Activated naive CD8-positive, alpha-beta T cell treated with anti-CD3 and anti-CD28 coated beads, Interleukin-2, amount 10 ng/mL, durations not matched to agents 7 days and 5 days (primary cell): ENCODE measurements around the gene YIPF2. TPM values are rescaled to one million over a fixed set of nuclear protein-coding genes. Genes with fewer than 3 reads are reported as not detected.

Experiments used
- ATAC-seq: fragments of 150-1000 bp; cut with Tn5 transposase; one replicate; pipeline ENCODE4 v1.10.0; 2021; ENCODE audit warnings: low read depth, moderate library complexity
- POLR2A ChIA-PET: fragments of 350-600 bp; sonication (Branson Sonifier 250); formaldehyde crosslinking; loops from one replicate; lab custom pipeline; 2021; ENCODE audit warnings: antibody characterized with exemption; lab: Charles Lee
- DNase-seq: peaks from one replicate; pipeline ENCODE4 v3.0.0; 2021
- H3K27ac Mint-ChIP-seq: one replicate; pipeline ENCODE4 v1.8.0; 2022; ENCODE audit warnings: mild to moderate bottlenecking, mixed read lengths
- H3K27me3 Mint-ChIP-seq: one replicate; pipeline ENCODE4 v1.8.0; 2022; ENCODE audit warnings: mild to moderate bottlenecking, moderate library complexity, mixed read lengths
- H3K36me3 Mint-ChIP-seq: one replicate; pipeline ENCODE4 v1.8.0; 2021; ENCODE audit warnings: mild to moderate bottlenecking, mixed read lengths
- H3K4me1 Mint-ChIP-seq: one replicate; pipeline ENCODE4 v1.8.0; 2021; ENCODE audit warnings: mixed read lengths
- H3K4me3 Mint-ChIP-seq: one replicate; pipeline ENCODE4 v1.8.0; 2022; ENCODE audit warnings: mild to moderate bottlenecking, moderate library complexity, mixed read lengths
- H3K9me3 Mint-ChIP-seq: one replicate; pipeline ENCODE4 v1.8.0; 2021; ENCODE audit warnings: mixed read lengths
- total RNA-seq, 2 experiments: library from RNA; stranded (reverse); gene quantifications; one replicate each; pipeline ENCODE4 v1.2.3, GENCODE V29; 2021

The YIPF2 gene
- total RNA-seq, 2 experiments from 2014 or later, result 21.7 to 24.7 TPM

- POLR2A ChIA-PET, result no interaction called here
Measured at GRCh38 chr19:10915130-10916091, 13.0 kb downstream of the YIPF2 start.

DNA sequence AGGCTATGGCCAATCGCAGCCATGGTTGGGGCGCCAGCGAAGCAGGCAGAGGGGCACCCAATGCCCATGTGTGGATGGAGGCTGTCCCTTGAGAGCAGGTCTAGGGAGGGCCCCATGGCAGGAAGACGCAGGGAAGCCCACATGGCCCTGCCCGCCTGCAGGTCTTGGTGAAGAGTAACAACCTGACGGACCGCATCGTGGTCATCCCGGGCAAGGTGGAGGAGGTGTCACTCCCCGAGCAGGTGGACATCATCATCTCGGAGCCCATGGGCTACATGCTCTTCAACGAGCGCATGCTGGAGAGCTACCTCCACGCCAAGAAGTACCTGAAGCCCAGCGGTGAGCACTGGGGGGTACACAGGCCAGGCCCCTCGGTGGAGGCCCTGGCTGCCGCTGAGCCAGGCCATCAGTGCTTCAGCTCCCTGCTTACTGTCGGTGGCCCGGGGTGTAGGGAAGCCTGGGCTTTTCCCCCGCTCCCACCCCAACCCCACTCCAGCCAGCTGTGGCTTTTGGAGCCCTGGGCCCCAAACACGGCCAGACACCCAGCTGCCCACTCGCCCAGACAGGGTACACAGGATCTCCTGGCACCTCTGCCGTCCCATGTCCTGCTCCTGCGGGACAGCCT, 14.6 kb downstream of the YIPF2 start:
- Mint-ChIP-seq H3K27ac (no peak overlapping the region), H3K36me3 (peaks cover 2% of the 10 kb centered on the region), H3K27me3 (no peaks in the 10 kb centered on the region), H3K9me3 (no peaks in the 10 kb centered on the region), H3K4me3 (no peak overlapping the region), H3K4me1 (no peaks in the 10 kb centered on the region)
- POLR2A ChIA-PET, result no interaction called here
- no peak for DNase-seq
- no peak for ATAC-seq

More at GRCh38 chr19:10915130-10916091, 13.0 kb downstream of the YIPF2 start:
- peaks cover 2% of the 10 kb centered on the region for H3K36me3 Mint-ChIP-seq
- no peaks in the 10 kb centered on the region for H3K27me3 Mint-ChIP-seq
- no peaks in the 10 kb centered on the region for H3K4me1 Mint-ChIP-seq
- no peak for ATAC-seq
- no peaks in the 10 kb centered on the region for H3K9me3 Mint-ChIP-seq
- DNase-seq, result no peak
- no peak overlapping the region for H3K27ac Mint-ChIP-seq
- H3K4me3 Mint-ChIP-seq, result no peak overlapping the region

GRCh38 chr19:10912619-10913018, 15.8 kb downstream of the YIPF2 start:
- POLR2A ChIA-PET, result interaction anchor here (0.5 to 0.7 kb wide), 2 partner anchors 26 to 354 kb away, joined by 3 to 5 read pairs; no protein-coding TSS in a partner anchor
- peaks cover 3% of the 10 kb centered on the region for H3K36me3 Mint-ChIP-seq
- ATAC-seq, result no peak
- no peaks in the 10 kb centered on the region for H3K27me3 Mint-ChIP-seq
- no peaks in the 10 kb centered on the region for H3K9me3 Mint-ChIP-seq
- H3K4me1 Mint-ChIP-seq, result no peaks in the 10 kb centered on the region
- no peak overlapping the region for H3K27ac Mint-ChIP-seq
- H3K4me3 Mint-ChIP-seq, result no peak overlapping the region
- DNase-seq, result no peak

DNA sequence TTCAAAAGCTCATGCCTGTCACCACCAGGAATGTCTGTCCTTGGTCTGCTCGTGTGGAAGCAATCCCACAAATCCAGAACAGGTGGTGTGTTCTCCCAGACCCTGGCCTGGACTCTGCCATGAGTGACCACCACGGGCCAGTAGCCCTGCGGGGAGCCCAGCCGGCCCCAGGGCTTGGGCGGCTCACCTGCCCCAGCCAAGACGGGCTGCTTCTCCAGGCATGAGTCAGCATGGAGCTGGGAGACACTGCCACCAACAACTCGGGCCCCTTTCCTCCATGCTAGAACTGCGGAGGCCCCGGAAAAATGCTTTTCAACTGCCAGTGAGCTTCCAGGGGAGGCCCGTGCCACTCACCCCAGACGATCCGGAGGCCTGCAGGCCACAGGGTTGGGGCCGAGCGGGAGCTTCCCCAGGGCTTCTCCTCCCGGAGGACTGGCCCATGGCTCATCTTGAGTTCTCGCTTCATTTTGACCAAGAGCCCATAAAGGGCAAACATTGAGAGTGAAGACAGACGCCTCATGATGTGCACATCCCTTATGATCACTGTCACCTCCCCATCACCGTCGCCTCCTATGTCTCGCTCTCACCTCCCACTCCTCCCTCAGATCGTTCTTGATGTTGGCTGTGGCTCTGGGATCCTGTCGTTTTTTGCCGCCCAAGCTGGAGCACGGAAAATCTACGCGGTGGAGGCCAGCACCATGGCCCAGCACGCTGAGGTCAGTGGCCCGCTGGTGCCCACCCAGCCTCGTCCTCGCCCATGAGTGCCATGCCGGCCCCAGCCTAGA, 16.7 kb downstream of the YIPF2 start:
- POLR2A ChIA-PET, result interaction anchor here (0.5 kb wide), 1 partner anchor 72 kb away, joined by 3 read pairs; no protein-coding TSS in a partner anchor
- DNase-seq (no peak), ATAC-seq (no peak)
- peaks cover 3% of the 10 kb centered on the region for H3K36me3 Mint-ChIP-seq
- no peaks in the 10 kb centered on the region for H3K9me3 Mint-ChIP-seq
- no peak overlapping the region for H3K4me3 Mint-ChIP-seq
- H3K4me1 Mint-ChIP-seq, result no peaks in the 10 kb centered on the region
- H3K27ac Mint-ChIP-seq, result no peak overlapping the region
- H3K27me3 Mint-ChIP-seq, result no peaks in the 10 kb centered on the region

DNA sequence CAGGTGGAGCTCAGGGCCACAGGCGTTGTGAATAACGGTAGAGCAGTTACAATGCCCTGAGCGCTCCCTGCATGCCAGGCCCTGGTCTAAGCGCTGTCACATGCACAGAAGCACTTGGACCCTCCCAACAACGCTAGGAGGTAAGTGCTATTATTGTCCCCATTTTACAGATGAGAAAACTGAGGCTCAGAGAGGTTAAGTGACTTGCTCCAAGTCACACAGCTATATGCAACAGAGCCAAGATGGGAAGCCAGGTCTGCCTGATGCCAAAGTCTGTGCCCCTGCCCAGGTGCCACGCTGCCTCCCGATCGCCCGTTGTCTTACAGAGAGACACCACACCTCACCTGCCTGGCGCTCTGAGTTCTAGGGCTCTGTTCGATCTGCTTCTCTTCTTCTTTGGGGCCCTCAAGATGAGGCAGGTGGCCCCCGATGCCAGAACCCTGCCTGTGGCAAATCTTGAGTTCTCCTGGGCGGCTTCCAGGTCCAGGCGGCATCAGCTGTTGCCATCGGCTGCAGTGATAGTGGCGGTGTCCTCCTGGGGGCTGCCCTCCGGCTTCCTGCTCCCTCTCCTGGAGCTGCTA, 20.0 kb downstream of the YIPF2 start:
- Mint-ChIP-seq H3K4me3 (no peak overlapping the region), H3K4me1 (no peaks in the 10 kb centered on the region), H3K27ac (no peak overlapping the region), H3K9me3 (no peaks in the 10 kb centered on the region), H3K27me3 (no peaks in the 10 kb centered on the region), H3K36me3 (peaks cover 5% of the 10 kb centered on the region)
- DNase-seq, result no peak
- POLR2A ChIA-PET, result no interaction called here
- ATAC-seq, result no peak

DNA sequence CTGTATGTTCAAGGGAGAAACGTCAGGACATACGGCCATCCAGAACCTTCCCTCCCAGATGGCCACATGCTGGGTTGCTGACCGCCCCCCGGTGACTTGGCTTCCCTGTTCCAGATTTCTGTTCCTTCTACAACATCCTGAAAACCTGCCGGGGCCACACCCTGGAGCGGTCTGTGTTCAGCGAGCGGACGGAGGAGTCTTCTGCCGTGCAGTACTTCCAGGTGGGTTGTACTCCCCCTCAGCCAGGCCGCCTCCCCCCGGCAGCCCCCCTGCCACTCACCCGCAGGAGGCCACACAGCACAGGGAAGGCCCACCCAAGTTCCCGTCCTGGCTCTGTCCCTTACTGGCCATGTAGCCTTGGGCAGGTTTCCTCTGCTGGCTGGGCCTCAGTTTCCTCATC, 20.5 kb downstream of the YIPF2 start:
- Mint-ChIP-seq H3K9me3 (peaks cover 2% of the 10 kb centered on the region), H3K27ac (no peak overlapping the region), H3K36me3 (peaks cover 9% of the 10 kb centered on the region), H3K4me3 (no peak overlapping the region), H3K27me3 (no peaks in the 10 kb centered on the region), H3K4me1 (no peaks in the 10 kb centered on the region)
- no peak for ATAC-seq
- POLR2A ChIA-PET, result interaction anchor here (0.6 kb wide), 1 partner anchor 258 kb away, joined by 3 read pairs; no protein-coding TSS in a partner anchor
- no peak for DNase-seq

DNA sequence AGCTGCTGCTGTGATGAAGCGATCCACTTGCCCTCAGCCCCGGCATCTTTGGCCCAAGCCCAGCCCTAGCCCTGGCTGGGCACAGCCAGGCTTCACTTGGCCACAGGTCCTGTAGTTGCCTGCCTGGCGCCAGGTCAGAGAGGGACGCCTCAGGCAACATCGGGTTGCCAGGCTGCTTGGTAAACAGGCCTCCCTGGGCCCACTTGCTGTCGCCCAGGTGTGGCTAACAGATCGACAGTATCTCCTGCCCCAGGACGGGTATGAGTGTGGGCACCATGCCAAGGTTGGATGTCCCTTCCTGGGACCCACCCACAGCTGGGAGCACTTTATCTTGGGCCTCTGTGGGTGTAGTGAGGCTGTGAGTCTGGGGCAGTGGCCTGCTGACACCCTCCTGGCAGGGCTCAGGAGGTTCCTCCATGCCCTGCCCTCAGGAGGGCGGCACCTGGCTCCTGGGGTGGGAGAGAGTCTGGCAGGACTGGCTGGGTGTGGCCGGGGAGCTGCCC, 29.2 kb downstream of the YIPF2 start:
- no peaks in the 10 kb centered on the region for H3K27me3 Mint-ChIP-seq
- no peak overlapping the region for H3K4me3 Mint-ChIP-seq
- H3K27ac Mint-ChIP-seq, result no peak overlapping the region
- DNase-seq, result no peak
- peaks cover 4% of the 10 kb centered on the region for H3K4me1 Mint-ChIP-seq
- H3K36me3 Mint-ChIP-seq, result peaks cover 8% of the 10 kb centered on the region
- POLR2A ChIA-PET, result interaction anchor here (0.6 to 0.7 kb wide), 2 partner anchors 51 to 403 kb away, joined by 3 to 5 read pairs; no protein-coding TSS in a partner anchor
- peaks cover 4% of the 10 kb centered on the region for H3K9me3 Mint-ChIP-seq
- ATAC-seq, result no peak

GRCh38 chr19:10898633-10899032, 29.8 kb downstream of the YIPF2 start:
- Mint-ChIP-seq H3K4me3 (no peak overlapping the region), H3K4me1 (peaks cover 4% of the 10 kb centered on the region), H3K9me3 (peaks cover 4% of the 10 kb centered on the region), H3K27me3 (no peaks in the 10 kb centered on the region), H3K36me3 (peaks cover 5% of the 10 kb centered on the region), H3K27ac (no peak overlapping the region)
- no peak for DNase-seq
- POLR2A ChIA-PET, result interaction anchor here (0.6 to 0.7 kb wide), 2 partner anchors 22 to 403 kb away, joined by 3 to 5 read pairs; no protein-coding TSS in a partner anchor
- no peak for ATAC-seq

GRCh38 chr19:10896851-10897526, 31.4 kb downstream of the YIPF2 start:
- ATAC-seq, result peak; percentile 87
- POLR2A ChIA-PET, result no interaction called here
- no peak overlapping the region for H3K4me3 Mint-ChIP-seq
- H3K36me3 Mint-ChIP-seq, result no peaks in the 10 kb centered on the region
- no peaks in the 10 kb centered on the region for H3K27me3 Mint-ChIP-seq
- H3K9me3 Mint-ChIP-seq, result no peaks in the 10 kb centered on the region
- H3K27ac Mint-ChIP-seq, result peak overlapping the region; percentile 46
- peaks cover 4% of the 10 kb centered on the region for H3K4me1 Mint-ChIP-seq
- DNase-seq, result no peak

- H3K4me3 Mint-ChIP-seq, result no peak overlapping the region
- no peak for DNase-seq
- H3K27me3 Mint-ChIP-seq, result no peaks in the 10 kb centered on the region
- POLR2A ChIA-PET, result no interaction called here
- H3K27ac Mint-ChIP-seq, result no peak overlapping the region
- H3K9me3 Mint-ChIP-seq, result no peaks in the 10 kb centered on the region
- H3K36me3 Mint-ChIP-seq, result no peaks in the 10 kb centered on the region
- peaks cover 4% of the 10 kb centered on the region for H3K4me1 Mint-ChIP-seq
- no peak for ATAC-seq
Measured at GRCh38 chr19:10895920-10896319, 32.5 kb downstream of the YIPF2 start.

- Mint-ChIP-seq H3K4me1 (peaks cover 4% of the 10 kb centered on the region), H3K9me3 (no peaks in the 10 kb centered on the region), H3K27me3 (no peaks in the 10 kb centered on the region), H3K36me3 (no peaks in the 10 kb centered on the region), H3K27ac (no peak overlapping the region), H3K4me3 (no peak overlapping the region)
- DNase-seq (no peak), ATAC-seq (no peak)
- POLR2A ChIA-PET, result no interaction called here
Measured at GRCh38 chr19:10895363-10895762, 33.1 kb downstream of the YIPF2 start.

- POLR2A ChIA-PET, result no interaction called here
- Mint-ChIP-seq H3K4me1 (peaks cover 4% of the 10 kb centered on the region), H3K27ac (no peak overlapping the region), H3K27me3 (no peaks in the 10 kb centered on the region), H3K4me3 (no peak overlapping the region), H3K9me3 (no peaks in the 10 kb centered on the region), H3K36me3 (no peaks in the 10 kb centered on the region)
- ATAC-seq (no peak), DNase-seq (no peak)
Measured at GRCh38 chr19:10894911-10895213, 33.6 kb downstream of the YIPF2 start.
